DMS 273 (cell line): ENCODE measurements around the gene EPB41L2.
"Not testable (repeated sequence)": the region's sequence is repeated elsewhere in the genome, so short reads cannot be mapped to it uniquely, and the experiment has no call there.

ENCODE experiments used
- DNase-seq: peaks from one replicate; lab custom pipeline; 2025; ENCODE audit not compliant: unreplicated experiment; lab: John Stamatoyannopoulos, UW

EPB41L2 gene

DNA sequence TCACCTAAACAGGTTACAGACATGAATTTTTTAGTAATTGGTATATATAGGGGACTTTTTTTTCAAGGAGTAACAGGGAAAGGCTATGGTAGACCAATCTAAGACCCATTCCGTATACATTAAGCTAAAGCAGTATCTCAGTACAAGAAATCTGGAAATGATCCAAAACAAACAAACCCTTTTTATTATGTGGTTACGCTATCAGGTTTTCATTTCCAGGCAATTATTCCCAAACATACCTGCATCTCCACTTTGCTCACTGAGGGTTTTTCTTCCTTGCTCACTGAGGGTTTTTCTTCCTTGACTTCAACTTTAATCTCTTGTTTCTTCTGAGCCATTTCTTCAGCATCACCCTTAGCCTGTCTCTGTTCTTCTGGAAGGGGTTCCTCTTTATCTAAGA, 107.3 kb downstream of the EPB41L2 start:
- no peak for DNase-seq

DNA sequence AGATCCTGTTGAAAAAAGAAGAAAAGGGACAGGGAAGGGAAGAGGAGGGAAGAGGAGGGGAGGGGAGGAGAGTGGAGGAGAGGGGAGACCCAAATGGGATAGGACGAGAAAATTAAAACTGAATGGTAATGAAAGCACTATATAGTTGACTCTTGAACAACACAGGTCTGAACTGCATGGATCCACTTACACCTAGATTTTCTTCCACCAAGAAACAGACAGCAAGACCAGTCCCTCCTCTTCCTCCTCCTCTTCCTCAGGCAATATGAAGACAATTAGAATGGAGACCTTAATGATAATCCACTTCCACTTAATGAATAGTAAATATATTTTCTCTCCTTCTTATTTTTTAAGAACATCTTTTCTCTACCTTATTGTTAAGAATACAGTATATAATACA, 113.5 kb downstream of the EPB41L2 start:
- DNase-seq = no peak

GRCh38 chr6:130947464-130947863, 115.6 kb downstream of the EPB41L2 start:
- DNase-seq = no peak

GRCh38 chr6:130946076-130946475, 117.0 kb downstream of the EPB41L2 start:
- no peak for DNase-seq

- no peak for DNase-seq
Observed at GRCh38 chr6:130945401-130945919, 117.6 kb downstream of the EPB41L2 start.

DNA sequence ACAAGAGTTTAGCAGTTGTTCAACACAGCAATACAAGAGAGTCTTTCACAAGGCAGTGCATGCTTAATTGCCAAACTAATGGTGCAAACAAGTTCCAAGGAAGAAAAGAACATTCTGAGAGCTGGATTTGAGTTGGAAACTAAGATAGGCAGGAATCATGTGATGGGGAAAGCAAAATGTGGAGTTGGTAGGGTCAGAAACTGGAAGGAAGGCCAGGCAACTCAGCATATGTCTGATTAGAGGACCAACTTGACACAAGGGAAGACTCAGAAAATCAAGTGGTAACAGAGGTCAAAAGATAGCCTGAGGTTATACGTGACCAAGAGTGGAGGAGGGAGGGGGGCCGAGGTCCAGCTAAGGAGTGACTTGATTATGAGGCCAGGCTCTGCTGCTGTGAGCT, 118.6 kb downstream of the EPB41L2 start:
- no peak for DNase-seq

- DNase-seq = no peak
Observed at GRCh38 chr6:130943738-130944137, 119.3 kb downstream of the EPB41L2 start.

- DNase-seq = not testable (repeated sequence)
Observed at GRCh38 chr6:130942752-130943151, 120.3 kb downstream of the EPB41L2 start.

GRCh38 chr6:130937942-130938604, 125.0 kb downstream of the EPB41L2 start:
- DNase-seq = no peak

GRCh38 chr6:130936933-130937332, 126.1 kb downstream of the EPB41L2 start:
- DNase-seq = no peak

GRCh38 chr6:130935978-130936377, 127.1 kb downstream of the EPB41L2 start:
- DNase-seq = no peak

- DNase-seq = no peak
Observed at GRCh38 chr6:130934848-130935585, 128.0 kb downstream of the EPB41L2 start.

- no peak for DNase-seq
Observed at GRCh38 chr6:130933712-130934200, 129.3 kb downstream of the EPB41L2 start.

GRCh38 chr6:130932921-130933320, 130.1 kb downstream of the EPB41L2 start:
- DNase-seq = no peak

DNA sequence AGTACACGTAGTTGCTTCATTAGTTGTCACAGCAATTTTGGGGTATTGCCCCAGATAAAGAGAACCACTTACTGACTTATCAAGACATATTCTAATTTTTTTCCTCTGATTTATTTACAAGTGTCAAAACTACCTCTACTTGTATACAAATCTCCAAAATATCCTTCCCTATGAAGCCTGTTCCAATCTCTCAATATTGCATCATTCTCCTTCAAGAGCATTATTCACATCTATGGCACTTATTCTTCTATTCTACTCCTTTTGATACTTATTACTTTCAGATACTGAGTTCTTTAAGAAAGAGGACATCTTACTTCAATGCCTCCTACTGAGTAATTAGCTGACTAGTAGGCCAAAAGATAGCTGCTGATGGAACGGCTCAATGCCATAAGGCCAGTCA, 130.6 kb downstream of the EPB41L2 start:
- no peak for DNase-seq

GRCh38 chr6:130931683-130932082, 131.4 kb downstream of the EPB41L2 start:
- no peak for DNase-seq

- no peak for DNase-seq
Observed at GRCh38 chr6:130929036-130929678, 133.9 kb downstream of the EPB41L2 start.

DNA sequence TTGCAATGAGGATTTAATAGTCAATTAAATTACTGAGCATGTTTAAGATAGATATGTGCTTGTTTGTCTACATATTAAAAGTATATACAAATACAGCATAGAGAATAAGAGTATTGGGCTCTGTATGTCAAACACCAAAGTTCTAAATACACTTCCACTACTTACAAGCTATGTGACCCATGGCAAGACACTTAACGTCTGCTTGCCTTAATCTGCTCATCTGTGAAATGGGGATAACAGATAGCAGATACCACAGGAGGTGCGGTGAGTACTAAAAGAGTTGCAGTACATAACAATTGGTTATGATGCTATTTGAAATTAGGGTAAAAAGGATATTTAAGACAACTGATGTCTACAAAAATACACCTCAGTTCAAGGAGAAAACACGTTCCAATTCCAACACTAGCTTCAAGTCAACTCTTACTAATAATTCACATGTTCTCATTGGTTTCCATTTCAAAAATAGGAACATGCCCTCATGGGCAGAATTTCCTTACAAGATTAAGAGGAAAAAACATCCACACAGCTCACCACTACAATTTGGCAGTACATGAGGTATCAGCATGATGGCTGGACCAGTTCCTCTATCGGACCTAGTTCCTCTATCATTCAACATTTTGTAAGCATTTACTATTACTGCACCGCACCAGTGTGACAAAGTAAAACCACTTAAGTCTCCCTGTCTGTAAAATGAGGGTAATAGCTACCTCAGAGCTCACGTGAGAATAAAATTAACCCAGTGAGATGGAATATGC, 134.7 kb downstream of the EPB41L2 start:
- DNase-seq = no peak

- no peak for DNase-seq
Observed at GRCh38 chr6:130927305-130927704, 135.7 kb downstream of the EPB41L2 start.

- DNase-seq = no peak
Observed at GRCh38 chr6:130923350-130923749, 139.7 kb downstream of the EPB41L2 start.

- DNase-seq = no peak
Observed at GRCh38 chr6:130922922-130923321, 140.1 kb downstream of the EPB41L2 start.
